GM23248 (cell line): Measurements from ENCODE around the gene HLA-A.

ENCODE experiments used
- EZH2 ChIP-seq: fragments of 200-600 bp; sonication (generic); IDR thresholded peaks from 2 replicates; pipeline ENCODE4 v1.6.1; 2018; ENCODE audit warnings: antibody characterized with exemption, mild to moderate bottlenecking; ENCODE audit not compliant: insufficient read depth, poor library complexity, severe bottlenecking
- EZH2phosphoT487 ChIP-seq: fragments of 200-600 bp; sonication (generic); IDR thresholded peaks from 2 replicates; pipeline ENCODE4 v1.6.1; 2018; ENCODE audit warnings: antibody characterized with exemption, moderate library complexity, mild to moderate bottlenecking, low read depth; ENCODE audit not compliant: insufficient read depth

- TF ChIP-seq EZH2phosphoT487 (no peak), EZH2 (no peak)
Measured at GRCh38 chr6:29941016-29941415, 1.3 kb upstream of the HLA-A start.
